Amniotic epithelial cell (primary cell): ENCODE results near the gene NDUFS7.

ENCODE experiments used
- DNase-seq: peaks from one replicate; pipeline ENCODE4 v3.0.0-alpha.2; 2010; ENCODE audit warnings: low read depth

NDUFS7 gene

DNA sequence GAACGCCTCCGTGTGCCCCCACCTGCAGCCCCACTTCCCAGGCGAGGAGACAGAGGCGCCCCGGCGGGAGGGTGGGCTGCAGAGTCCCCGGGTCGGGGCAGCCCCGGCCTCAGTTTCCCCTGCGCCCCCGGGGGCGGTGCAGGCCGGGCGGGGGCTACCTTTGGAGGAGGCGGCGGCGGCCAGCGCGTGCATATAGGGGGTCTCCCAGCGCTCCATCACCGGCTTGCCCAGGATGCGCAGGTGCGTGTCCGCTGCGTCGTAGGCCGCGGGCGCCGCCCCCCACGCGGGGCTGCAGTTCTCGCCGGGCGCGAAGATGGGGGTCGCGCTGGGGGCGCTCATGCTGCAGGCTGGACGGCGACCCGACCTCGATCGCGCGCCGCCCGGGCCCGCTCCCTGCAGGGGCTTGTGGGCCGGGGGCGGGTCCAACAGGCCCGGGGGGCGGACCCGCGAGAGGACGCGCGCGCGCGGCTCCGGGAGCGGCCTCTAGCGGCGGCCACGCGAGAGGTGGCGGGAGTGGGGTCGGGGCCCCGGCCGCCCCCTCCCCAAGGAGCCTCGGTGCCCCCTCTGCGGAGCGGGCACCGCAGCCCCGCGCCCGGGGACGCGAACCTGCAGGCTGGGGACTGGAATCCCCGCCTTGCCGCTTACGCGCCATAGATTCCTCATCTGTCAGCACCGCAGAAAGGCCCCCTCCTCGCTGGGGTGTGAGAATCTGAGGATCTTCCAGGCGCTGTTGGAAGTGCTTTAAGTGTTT is 17.6 kb downstream of the NDUFS7 start, which contains the start of gene GAMT:
Gene GAMT, minus strand, starts transcription at position 405 of the 751 bp plus-strand sequence. Its CDS starts 66 bp downstream, at position 339.
- no peak for DNase-seq

DNA sequence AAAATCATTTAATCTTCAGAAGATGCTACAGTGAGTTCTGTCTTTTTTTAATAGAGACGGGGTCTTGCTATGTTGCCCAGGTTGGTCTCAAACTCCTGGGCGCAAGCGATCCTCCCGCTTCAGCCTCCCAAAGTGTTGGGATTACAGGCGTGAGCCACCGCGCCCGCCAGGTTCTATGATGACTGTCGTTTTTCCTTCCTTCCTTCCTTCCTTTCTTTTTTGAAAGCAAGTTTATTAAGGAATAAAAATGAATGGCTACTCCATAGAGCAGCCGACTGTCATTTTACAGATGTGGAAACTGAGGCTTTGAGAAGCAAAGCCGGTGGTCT is 18.1 kb downstream of the NDUFS7 start:
- no peak for DNase-seq

DNA sequence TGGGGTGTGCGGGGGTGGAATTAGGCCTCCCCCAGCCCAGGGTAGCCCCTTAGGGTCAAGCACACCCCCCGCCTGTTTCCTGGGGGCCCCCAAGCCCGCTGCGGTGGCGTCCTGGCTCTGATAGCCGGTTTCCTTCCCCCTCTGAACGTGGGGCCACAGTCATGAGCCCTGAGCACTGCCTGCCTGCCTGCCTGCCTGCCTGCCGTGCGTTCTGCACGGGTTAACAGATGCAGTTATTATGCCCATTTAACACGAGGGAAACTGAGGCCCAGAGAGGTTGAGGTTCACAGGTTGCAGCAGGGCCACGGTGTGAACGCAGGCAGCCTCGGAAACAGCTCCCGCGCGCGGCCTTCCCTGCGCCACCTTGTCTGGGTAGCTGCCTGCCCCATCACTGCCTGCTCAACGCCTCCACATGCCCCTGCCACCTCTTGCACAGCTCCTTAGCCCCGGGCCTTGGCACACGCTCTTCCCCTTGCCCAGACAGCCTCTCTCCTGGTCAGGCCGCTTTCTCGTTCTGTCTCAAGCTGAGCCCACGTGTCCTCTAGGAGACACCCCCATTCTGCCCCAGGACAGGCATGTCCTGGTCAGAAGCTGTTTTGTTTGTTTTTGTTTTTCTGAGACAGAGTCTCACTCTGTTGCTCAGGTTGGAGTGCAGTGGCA is 18.8 kb downstream of the NDUFS7 start:
- DNase-seq, result no peak

DNA sequence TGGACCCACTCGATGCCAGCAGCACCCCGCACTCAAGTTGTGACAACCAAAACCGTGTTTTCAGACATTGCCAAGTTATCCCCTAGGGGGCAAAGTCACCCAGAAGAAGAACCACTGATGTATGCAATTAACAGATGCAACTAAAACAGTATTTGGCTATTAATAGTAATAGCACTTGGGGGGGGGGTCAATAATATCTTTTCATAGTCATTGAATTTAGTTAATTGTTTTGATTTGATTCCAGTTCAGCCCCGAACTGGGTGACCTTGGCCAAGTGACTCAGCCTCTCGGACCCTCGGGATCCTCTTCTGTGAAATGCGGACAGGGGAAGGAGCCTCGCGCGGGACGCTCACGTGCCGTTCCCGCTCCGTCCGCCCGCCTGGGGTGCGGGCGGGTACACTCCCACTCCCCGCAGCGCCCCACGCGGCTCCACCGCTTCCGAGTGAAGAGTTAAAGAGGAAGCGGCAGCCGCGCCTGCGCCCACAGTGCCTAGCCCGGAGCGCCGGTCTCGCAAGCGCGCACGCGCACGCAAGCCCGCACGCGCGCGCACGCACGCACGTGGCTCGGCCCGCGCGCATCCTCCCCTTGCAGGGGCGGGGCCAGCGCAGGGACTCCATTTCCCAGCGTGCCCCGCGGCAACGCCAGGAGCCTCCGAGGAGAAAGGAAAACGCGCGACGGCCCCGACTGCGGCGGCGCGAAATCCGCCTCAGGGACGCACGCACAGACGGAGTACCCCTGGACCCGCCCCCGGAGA is 23.2 kb downstream of the NDUFS7 start:
- DNase-seq, result peak; percentile 94

DNA sequence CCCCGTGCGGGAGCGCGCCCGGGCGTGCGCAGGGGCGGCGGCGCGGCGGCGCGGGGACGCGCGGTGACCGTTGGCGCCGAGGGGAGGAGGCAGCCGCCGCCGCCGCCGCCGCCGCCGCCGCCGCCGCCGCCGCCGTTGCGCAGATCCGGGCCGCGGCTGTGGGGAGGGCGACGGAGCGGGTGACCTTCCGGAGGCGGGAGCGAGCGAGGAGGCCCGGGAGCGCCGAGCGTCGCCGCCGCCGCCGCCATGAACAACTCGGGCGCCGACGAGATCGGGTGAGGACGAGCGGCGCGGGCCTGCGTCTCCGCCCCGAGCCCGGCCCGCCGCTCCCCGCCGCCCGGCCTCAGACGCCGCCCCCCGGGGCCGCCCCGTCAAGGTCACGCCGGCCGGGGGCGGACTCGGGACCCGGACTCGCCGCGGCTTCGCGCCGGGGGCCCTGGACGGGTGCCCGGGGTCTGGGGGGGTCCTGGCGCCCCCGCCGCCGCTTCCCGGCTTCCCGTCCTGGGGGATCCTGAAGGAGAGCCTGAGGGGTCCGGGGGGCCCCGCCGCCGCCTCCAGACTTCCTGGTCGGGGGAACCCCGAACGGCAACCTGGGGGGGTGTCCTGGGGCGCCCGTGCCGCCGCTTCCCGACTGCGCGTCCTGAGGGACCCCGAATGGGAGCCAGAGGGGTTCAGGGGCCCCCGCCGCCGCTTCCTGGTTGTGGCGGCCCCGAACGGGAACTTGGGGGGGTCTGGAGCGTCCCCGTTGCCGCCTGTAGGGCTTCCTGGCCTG is 24.0 kb downstream of the NDUFS7 start, which contains the start of gene DAZAP1:
Gene DAZAP1, plus strand, starts transcription at position 59 of the 772 bp plus-strand sequence. Its CDS starts 188 bp downstream, at position 247.
- no peak for DNase-seq

DNA sequence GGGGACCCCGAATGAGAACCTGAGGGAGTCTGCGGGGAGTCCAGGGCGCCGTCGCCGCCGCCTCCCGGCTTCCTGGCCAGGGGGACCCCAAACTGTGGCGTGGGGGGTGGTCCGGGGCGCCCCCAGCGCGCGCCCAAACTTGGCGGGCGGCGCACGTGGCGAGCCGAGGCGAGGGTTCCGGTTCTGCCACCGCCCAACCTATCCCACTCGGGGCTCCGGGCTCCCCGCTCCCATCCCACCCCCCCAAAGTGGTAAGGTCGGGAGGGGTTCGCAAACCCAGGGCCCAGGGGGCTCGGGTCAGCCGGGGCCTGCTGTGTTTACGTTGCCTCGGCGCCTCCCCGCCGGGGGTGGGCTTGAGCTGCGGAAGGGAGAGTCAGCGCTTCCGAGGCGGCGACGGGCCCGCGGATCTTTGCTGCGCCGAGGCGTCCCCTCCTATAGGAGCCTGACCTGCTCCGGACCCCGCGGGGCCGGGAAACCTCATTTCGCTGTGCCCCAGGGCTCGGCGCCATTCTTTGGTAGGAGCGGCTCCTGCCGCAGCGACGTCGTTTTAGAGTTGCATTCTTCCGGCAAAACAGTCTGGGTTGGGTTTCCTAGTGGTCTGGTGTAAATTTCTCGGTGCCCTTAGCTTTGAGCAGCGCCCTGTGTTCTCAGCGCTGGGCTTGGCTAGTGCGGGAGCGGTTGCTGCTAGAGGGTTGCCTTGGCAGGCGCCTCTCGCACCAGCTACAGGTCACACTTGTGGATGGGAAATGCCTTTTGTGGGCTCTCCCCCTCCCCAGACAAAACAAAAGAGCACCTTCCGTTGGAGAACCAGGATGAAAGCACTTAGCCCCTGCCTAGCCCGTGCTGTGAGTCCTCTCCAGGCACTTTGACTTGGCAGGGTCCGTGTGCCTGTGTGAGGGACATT is 24.8 kb downstream of the NDUFS7 start:
- DNase-seq, result peak; percentile 52

DNA sequence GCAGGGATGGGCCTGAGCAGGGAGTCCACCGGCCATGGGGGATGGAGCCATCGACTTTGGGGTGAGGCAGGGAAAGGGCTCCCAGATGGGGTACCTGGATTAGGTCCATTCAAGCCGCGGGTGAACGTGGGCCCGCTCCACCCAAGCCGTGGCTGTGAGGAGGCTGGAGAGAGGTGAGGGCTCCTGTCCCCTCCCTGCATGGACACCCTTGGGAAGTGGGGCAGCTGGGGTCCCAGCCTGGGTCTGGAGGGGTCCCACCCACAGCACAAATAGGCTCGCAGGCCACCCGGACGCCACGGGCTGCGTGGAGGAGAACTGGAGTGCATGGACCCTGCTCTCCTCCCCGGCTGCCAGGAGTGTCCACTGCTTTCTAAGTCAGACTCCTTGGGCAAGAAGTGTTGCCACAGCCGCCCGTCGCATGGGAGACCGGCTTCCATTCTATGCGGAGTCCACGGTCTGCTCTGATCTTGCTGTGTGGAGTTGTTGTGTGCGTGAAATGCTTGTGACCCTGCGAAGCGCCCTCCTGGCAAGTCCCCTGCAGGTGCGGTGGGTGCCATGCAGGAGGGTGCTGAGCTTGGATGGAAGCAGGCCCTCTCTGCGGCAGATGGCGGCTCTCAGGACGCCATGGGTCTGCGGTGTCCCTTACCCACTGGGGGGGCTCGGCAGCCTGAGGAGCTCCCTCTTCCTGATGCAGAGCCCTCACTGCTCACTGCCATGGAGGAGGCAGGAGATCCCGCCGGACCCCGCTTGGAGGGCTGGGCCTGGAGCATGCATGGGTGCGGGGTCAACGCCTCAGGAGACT is 25.7 kb downstream of the NDUFS7 start:
- no peak for DNase-seq

DNA sequence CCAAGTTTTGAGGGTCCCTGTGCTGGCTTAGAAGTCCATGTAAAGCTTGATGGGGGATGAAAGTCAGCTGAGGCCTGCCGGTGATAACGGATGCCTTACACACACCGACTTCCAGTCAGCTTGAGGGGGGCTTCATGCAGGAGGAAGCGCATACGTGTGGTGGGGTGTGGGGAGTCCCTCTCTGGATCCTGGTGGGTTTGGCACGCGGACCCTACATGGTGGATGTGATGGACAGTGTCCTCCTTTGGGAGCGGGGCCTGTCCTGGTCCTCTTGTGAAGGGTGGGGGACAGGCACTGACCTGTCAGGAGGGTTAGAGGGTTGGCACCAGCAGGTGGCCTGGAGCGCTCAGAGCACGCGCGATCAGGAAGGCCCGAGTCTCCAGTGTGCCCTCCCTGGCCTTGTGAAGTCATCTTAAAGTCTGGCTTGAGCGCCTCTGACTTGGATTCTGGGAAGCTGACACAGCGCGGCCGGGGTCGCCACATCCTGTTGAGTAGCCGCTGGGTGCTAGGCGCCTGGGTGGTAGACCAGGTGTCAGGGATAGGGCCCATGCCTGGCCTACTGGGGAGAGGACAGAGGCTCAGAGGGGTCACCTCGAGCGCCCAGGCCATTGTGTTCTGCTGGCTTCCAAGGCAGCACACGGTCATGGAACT is 26.6 kb downstream of the NDUFS7 start:
- peak; percentile 49 for DNase-seq

DNA sequence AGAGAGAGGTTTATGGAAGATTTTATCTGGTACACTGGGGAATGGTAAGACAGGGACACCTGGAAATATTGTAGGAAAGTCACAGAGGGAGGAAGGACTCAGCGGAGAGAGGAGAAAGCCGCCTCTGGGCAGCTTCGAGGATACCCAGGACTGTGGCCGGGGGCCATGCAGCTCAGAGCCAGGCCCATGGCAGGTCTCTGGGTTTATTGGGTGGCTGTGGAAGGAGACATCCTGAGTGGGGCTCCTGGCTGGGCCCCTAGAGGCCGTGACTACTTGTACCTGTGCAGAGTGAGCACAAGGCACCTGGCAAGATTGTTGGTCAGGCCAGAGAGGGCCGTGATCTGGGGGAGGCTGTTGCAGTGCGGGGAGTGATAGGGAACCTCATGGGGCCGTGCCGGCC is 27.1 kb downstream of the NDUFS7 start:
- no peak for DNase-seq

DNA sequence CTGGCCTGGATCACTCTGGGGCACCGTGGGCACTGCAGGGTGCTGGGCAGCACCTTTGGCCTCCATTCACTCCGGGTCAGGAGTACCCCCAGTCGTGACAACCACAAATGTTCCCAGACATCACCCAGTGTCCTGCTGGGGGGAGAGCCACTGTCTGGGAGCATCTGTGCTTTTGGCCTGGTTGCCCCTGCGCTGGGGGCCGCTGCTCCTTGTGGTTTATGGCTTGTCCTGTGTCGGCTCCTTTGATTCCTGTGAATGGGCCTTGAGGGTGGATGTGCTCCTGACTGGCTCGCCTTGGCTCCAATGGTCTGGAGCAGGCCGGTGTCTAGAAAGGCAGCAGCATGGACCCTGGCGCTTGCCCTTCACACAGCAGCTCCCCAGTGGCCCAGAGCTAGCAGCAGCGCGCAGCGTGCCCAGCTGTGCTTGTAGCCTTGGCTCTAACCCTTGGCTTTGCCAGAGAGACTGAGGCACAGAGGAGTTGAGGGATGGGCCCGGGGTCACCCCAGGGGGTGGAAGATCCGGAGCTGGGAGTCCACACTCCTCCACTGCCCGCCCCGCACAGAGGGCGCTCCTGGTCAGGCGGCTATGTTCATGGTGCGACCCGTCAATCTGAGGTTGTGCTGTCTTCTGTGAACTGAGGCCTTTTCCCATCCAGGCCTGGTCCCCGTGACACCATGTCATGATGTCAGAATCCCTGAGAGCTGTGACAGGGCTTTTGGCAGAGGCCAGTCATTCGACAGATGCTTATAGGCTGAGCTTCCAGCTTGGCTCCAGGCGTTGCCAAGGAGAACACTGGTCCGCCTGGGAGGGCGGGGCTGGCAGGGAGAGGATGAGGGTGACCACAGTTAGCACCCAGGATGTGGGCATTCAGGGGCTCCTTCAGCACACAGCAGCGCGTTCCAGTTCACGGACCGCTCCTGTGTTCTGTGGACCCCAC is 27.8 kb downstream of the NDUFS7 start:
- DNase-seq, result no peak

DNA sequence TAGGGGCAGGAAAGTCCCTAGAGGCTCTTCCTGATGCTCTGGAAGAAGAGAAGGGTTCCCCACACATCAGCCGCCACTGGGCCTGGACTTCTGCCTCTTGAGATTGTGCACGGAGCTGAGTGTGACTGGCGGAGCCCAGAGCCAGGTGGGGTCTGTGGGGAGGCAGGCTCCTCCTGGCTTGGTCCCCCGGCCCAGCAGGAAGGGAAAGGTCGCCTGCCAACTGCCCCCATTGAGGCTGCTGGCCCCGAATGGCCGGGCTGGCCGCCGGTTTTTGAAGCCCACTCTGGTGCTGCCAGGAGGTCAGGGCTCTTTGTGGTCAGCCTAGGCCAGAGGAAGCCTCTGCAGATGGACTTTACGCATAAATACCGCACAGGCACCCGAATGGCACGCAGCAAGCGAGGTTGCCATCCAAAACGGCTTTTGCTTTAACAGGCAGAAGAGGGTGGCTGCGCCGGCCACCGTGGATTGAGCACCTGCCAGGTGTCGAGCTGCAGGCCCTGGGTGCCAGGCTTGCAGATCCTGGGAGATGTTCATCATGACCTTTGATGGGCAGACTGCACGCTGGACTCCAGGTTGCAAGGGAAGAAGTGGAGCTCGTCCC is 28.7 kb downstream of the NDUFS7 start:
- no peak for DNase-seq

DNA sequence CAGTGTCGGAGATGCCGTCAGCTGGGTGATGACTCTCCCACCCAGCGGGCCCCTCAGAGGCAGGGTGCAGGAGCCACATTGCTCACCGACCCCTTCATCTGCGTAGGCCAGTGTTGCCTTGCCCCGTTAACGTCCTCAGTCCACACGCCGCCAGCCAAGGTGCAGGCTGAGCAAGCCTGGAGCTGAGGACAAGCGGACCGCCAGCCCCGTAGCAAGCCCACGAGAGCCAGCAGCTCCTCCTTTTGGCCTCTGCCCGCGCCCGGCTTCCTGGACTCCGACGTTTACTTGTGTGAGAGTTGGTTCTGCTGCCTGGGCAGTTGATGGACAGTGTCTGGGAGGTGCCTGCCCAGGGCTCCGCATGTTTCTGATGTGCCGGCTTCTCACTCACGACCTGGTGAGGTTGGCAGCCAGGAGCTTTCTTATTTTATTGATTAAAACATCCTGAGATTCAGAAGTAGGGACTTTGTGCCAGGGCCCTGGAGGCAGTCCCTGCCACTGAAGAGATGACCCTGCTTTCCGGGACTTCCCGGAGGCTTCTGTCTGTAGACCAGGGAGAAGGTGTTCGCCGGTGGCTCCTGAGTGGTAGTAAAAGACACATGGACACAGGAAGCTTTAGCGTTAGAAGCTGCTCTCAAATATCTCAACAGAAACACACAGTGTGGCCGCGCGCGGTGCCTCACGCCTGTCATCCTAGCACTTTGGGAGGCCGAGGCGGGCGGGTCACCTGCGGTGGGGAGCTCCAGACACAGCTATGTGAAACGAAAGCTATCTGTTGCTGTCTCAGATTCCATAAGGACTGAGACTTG is 29.5 kb downstream of the NDUFS7 start:
- no peak for DNase-seq

DNA sequence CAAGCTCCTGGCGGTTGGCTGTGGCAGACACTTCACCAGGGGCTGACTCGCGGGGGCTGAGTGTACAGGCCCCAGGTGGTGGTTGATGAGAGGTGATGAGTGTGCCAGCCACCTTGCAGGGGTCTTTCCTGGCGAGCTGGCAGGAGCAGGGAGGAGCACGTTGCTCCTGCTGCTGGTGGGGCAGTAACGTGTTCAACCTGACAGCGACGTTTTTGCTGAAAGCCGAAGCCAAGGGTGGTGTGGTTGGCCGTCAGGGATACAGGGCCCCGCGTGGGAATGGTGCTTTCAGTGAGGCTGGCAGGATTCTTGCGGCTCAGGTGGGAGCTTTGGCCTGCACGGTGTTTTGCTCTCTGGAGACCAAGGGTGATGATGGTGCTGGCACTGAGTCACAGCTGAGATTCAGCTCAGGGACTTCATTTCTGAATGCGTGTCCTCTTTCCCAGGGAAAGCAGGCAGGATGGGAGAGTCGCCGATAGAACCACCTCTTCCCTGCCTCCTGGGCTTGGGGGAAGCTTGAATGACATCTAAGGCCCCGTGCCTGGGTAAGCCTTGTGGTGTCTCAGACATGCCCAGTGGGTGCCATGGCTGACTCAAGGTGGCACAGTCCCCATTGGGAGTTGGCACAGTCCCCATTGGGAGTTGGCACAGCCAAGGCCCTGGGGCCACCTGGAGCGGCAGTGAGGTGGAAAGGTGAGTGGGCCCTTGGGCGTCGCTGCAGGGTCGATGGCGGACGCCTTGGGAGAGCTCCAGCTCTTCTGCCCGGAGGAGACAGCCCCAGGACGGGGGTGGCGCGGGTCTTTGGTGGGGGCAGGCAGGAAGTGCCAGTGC is 32.5 kb downstream of the NDUFS7 start:
- DNase-seq, result peak; percentile 53

DNA sequence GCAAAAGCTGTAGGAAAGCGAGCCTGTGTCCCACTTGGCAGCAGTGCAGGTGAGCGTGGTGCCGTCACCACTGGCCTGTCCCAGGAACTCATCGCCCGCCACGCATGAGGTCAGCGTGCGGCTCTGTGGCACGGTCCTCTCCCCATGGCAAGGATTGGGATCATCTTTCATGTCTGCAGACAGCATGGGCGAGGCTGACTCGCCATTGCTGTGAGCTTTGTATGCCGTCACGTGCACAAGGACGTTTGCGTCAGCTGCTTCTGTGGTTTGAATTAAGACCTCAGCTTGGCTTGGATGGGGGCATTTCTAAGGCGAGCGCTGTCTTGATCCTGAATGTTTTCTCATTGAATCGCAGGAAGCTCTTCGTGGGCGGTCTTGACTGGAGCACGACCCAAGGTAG is 33.4 kb downstream of the NDUFS7 start:
- peak; percentile 94 for DNase-seq

DNA sequence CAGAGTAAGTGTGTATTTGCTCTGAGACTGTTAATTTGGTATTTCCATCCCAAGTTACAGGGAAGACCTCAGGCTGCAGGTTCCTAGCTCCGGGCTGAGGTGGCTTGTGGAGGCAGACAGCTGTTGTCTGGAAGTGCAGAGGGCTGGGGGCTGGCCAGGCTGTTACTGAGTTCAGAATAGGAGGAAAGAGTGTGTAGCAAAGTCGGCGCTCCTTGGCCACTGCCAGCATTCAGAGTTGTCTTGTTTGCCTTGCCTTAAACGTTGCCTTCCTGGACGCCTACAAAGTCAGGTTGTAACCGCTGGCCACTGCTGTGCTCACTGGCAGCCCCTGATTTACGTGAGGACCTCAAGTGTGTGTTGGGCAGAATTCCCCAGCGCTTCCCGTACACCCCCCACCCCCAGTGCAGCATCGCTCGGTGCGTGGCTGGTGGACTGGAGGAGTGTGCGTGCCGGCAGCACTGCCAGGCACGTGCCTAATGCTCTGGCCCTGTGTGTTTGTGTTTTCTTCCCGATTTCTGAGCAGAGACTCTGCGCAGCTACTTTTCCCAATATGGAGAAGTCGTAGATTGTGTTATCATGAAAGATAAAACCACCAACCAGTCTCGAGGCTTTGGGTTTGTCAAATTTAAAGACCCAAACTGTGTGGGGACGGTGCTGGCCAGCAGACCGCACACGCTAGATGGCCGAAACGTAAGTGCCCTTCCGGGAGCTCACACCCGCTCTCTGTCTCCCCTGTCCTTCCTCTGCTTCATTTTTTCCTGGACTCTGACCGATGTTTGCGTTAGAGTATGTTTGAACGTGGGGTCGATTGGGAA is 34.2 kb downstream of the NDUFS7 start:
- DNase-seq, result peak; percentile 64

DNA sequence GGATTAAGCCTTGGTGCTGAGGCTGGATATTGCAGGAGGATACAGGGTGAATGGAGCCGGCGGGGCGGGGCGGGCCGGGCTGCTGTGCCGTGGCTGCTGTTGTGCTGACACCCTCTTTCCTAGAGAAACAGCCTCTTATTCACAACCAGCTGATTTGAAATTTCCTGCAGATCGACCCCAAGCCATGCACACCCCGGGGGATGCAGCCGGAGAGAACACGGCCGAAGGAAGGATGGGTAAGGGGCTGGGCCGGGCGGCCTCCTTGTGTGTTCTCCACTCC is 34.7 kb downstream of the NDUFS7 start:
- DNase-seq, result no peak
